ENCODE results near the gene PDXK.

Gene PDXK

DNA sequence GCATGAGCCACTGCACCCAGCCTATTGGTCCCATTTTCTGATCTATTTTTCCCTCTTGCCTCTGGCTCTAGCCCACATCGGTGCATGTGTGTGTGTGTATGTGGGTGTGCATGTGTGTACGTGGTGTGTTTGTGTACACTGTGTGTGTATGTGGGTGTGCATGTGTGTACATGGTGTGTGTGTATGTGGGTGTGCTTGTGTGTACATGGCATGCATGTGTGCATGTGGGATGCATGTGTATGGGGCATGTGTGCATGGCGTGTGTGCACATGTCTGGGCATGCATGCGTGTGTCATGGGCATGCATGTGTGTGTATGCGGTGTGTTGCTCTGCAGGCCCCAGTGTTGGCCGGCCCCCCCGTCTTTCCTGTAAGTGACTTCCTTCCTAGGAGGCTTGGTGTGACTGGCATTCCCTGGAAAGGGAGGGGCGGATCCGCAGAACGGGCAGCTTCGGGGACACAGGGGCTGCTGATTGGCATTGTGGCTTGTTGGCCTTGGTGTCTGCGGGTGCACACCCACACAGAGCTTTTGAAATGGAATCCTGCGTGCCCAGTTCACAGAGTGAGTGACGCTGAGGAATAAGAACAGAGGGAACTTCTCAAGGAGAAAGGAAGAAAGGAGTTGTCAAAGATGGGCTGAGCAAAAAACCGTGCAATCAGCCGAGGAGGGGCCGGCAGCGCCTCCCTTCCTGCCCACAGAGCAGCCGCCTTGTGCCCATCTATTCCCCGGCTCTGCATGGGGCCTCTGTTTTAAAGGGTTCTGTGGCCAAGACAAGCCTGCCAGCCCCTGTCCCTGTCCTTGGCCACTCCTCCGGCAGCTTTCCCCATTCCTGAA, 8.0 kb downstream of the PDXK start:
- no peak for DNase-seq

DNA sequence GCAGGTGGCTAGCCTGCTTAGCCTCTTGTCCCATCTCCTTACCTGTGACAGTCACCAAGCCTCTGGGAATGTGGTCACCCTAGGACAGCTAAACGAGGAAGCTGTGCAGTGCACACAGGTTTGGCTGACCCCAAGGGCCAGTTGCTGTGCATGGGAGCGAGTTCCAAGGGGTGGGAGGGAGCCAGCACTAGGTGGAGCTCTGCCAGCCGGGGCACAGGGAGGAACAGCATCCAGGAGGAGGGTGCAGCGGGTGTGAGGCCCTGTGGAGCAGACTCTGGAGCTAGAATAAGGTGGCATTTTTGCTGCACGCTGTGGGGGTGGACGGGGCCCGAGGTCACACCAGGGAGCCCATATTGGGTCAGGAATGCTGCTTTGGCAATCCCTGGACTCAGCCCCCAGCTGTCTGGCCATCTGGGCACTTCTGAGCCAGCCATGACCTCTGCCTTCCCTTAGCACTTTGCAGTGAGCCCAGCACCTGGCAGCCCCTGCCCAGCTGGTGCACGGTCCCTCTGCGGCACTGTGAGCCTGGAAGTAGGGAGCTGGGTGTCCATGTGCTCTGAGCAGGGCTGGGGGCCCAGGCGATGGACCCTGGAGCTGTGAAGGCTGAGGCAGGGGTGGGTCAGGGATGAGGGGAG, 8.7 kb downstream of the PDXK start:
- DNase-seq: peak; percentile 8

DNA sequence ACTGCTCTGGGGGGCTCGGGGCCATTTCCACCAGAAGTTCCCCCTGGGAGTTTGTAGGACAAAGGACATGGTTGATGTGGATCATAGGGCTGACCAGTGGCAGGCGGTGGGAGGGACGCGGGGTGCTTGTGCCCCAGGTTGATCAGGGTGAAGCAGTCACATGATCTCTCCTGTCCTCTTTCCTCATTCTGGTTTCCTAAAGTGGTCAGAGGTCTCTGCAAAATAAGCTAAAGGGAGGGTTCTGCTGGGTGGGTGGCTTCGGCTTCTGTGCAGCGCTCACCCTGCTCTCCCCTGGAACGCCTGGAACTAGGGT, 9.2 kb downstream of the PDXK start:
- no peak for DNase-seq

DNA sequence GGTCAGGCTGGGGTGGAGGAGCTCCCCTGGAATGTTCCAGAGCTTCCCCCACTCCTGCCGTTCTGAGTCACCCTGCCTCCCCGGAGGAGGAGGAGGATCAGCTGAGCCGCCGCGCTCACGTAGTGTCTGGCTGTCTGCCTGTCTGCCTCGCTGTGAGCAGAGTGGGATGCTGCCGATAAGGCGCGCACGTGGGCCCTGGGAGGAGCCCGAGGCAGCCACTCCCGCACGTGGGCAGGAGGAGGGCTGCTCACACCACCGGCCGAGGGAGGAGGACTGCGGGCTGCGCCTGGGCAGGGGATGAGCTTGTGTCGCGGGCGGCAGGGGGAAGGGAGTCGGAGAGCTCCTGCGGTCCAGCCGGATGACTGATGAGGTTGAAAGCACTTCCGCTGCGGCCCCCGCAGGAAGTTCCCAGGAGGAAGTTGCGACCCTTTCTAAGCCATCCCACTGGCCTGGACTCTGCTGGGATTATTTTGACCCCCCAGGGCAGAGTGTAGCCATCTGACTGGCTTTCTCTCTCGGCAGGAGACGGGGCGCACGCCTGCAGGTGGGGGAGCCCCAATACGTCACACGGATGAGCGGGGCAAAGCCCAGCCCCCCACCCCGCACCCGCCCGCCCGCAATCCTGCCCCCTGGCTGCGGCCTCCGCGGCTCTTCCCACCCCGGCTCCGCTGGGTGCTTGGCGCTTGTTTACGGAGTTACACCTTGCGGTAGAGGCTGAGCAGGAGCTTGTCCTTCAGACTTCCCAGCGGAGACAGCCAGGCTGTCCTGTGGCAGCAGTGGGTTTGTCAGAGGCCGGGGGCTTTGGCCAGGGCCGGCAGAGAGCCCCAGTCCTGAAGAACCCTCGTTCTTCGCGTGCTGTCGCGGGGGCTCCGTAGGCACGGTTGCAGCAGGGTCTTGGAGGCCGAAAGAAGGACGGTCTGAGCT, 9.8 kb downstream of the PDXK start:
- peak; percentile 53 for DNase-seq

DNA sequence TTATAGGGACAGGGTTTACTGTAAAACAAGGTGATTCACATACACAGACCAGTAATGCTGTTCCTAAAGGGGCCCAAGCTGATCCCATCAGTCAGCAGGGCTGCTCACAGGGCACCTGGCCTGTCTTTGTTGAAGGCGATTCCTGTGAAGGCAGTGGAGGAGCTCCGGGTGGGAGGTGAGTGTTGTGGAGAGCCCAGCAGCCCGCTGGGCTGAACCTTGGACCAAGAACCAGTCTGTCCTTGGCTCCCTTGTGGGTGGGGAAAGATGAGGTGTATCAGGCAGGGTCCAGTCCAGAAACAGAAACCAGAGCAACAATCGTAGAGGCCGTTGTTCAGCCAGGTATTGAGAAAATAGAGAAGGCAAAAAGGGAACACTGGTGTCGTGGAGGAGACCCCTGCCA, 12.5 kb downstream of the PDXK start:
- DNase-seq: no peak

DNA sequence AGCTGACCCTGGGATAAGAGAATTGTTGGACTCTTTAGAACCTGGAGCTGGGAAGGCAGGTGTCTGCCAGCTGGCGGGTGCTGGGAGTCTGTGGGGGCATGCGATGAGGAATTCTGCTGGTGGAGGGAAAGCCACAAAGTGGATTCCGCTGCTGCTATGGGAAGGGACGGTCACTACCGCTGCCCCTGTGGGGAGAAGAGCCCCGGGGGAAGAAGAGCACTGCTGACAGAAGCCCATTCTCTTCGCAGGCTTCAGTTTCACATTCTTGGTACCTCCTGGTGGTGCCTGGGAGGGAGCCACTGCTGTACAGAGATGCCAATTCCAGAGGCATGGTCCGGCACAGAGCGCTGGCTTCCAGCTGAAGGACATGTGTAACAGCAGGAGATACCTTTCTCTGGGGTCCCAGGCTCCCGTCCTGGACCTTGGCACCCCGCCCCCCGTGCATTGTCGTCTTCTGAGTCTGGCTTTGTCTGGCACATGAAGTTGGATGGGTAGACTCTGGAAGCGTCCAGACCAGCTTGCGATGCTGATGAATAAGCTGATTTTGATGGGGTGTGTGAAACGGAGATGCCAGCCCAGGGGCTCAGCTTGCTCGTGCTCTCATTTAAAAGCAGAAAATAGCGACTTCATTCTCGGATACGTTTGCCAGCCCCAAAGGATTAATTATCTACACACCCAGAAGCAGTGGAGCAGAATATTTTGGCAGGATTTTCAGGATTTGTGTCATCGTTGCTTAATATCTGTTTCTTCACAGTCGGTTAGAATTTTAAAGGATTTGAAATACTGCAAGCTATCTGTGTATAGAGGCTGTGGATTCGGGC, 13.2 kb downstream of the PDXK start:
- DNase-seq: no peak

DNA sequence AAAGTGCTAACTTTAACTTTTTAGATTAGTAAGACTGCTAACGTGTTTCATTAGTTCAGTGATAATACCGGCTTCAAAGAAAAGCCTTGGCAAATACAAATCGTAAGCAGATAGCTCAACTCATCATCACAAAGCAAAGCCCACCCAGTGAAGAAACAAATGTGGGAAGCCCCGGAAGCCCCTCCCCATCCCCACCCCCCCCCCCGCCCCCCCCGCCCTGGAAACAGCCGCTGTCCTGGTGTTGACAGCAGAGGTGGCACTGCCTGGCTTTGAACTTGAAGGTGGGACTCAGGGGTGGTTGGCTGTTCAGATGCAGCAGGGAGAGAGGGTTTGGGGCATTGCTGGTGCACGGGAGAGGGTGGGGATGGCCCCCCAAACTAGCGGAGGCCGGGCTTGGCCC, 14.1 kb downstream of the PDXK start:
- DNase-seq: no peak

DNA sequence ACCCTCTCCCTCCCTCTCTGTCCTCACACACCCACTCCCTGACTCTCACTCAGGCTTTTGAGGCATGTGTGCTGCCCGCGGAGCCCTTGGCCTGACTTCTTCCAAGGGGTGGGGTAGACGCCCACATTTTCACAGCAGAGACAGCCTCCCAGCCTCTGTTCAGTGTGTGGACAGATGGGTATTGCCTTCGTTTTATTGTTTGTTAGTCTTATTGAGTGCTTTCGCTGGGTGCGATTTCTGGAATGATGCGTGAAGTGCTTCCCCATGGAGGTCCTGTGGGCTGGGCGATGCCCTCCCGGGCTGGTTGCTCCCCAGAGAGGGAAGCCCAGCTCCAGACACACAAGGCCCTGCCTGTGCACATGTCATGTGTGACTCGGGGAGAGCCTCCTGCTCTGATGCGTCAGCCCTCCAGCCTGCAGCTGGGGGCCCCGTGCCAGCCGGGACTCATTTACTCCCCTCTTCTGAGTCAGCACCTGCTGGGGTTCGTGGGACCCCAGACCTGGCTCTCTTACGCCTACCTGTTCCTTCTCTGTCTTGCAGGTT, 14.7 kb downstream of the PDXK start:
- DNase-seq: no peak

DNA sequence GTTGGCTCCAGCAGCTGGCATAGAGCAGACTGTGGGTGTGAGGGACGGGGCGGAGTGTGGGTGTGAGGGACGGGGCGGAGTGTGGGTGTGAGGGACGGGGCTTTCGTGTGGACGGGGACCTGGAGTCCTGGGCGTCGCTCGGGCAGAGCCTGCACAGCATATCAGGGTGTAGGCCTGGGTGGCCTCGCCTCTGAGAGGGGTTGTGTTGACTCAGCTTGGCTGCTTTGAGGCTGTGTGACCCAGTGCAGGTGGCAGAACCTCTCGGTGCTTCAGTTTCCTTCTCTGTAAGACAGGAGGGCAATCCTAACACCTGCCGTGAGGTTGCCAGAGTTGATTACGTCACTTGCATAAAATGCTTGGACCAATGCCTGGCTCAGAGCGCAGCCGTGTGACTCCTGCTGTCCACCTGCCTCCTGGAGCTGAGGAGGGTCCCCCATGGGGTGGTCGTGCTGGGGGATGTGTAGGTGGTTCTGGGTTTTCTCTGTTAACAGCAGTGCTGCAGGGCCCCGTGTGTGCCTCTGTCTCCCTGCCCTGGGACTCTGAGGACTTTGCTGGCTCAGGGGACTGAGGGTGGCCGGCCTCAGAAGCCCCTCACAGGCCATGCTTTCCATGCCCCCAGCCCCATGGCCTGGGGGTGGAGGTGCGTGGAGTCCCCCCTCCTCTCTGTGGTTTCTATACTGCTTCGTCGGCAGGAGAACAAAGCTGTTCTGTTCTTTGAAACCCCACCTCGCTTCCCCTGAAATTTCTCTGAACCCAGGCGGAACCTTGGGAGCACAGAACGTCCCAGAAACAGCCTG, 15.4 kb downstream of the PDXK start:
- DNase-seq: no peak

DNA sequence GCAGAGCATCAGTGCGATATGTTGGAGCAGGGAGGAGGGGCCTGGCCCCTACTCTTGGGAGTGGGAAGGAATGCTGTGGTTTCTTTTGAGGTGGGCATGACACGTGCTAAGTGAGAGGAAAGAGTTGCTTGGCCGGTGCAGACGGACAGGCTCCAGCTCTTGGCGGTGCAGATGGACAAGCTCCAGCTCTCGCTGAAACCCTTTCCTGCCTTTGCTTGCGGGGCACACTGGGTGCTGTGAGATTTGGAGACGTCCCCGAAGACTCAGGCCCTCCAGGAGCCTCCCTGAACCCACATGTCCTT, 15.9 kb downstream of the PDXK start:
- DNase-seq: no peak

DNA sequence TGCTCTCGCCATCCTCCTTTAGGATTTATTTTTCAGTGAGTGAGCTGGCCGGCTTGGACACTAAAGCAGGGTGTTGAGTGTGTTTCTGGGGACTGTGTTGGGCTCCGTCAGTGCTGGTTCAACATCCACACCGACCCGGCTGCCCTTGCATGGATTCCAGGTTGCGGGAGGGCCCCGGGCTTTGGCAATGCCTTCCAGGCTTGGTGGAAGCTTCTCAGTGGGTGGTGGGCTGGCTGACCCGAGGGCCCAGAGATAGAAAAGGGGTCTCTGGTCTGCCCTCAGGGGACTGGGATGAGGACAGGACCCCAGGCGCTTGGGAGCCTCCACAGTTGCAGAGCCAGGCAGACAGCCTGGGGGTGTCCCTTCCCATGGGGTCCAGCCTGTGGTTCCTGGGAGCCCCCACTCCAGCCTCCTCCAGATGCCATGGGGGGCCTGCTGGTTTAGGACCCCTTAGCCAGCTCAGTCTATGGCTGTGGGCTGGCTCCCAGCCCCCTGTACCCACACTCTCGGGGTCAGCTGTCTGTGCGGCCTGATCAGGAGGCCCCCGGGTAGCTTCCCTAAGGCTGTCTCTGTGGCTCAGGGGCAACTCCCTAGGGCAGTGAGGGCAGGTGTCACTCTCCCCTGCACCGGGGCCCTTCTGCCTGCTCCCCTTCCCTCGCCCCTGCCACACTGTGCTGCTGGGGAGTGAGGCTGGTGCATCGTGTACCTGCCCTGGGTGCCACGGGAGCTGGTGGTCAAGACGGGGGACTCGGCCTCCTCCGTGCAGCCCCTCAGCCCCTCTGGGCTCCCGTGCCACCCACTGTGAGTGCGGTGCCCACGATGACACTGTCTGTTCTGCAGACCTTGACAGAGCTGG, 16.5 kb downstream of the PDXK start:
- DNase-seq: no peak

DNA sequence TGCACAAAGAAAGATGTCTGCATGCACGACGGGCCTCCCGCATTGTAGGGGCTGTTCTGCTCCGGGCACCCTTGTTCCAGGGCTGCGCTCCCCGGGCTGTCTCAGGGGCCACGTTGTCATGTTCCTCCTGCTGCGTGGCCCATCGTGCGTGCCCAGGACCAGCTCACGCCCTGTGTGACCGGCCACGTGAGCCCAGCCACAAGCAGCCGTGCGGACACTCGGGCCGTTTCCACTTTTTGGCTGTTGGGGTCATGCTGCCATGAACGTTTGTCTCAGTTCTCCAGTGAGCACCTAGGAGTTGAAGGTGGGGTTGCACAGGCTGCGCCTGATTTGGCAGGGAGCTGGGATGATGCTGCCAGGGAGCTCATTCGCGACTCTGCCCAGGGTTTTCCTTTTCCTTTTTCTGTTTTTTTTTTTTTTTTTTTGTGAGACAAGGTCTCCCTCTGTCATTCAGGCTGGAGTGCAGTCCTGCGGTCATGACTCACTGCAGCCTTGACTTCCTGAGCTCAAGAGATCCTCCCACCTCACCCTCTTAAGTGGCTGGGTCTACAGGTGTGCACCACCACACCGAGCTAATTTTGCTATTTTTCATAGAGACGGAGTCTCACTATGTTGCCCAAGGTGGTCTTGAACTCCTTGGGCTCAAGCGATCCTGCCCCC, 17.4 kb downstream of the PDXK start:
- DNase-seq: no peak

DNA sequence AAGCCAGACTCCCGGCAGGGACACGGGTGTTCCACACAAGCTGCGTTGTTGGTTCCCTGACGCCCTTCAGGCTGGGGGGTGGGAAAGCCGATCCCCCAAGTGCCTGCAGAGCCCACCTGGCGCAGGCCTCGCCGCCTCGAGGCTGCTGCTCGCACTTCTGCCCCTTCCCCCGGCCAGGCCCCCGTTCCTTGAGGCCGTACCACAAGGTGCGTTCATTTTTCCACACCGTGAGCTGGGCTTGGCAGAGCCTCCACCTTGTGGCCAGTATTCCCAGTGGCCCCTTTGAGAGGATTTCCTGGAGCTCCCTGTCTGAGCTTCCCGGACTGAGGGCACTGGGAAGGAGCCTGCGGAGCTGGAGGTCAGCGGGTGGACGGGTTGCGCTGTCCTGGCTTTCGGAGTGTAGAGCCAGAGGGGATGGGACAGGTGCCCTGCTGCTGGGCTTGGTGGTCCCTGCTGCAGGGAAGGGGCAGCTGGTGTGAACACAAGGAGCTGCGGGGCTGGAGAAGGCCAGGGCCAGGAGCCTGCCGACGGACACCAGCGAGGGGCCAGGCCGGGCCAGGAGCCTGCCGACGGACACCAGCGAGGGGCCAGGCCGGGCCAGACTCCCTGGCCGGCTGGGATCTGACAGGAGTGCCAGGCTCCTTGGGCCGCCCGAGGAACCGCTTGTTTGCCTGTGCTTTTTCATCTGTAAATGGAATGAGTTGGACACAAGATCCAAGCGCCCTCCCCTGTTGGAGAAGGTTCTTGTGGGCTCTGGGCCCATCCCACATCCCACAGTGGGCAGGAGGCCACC, 18.4 kb downstream of the PDXK start:
- no peak for DNase-seq

DNA sequence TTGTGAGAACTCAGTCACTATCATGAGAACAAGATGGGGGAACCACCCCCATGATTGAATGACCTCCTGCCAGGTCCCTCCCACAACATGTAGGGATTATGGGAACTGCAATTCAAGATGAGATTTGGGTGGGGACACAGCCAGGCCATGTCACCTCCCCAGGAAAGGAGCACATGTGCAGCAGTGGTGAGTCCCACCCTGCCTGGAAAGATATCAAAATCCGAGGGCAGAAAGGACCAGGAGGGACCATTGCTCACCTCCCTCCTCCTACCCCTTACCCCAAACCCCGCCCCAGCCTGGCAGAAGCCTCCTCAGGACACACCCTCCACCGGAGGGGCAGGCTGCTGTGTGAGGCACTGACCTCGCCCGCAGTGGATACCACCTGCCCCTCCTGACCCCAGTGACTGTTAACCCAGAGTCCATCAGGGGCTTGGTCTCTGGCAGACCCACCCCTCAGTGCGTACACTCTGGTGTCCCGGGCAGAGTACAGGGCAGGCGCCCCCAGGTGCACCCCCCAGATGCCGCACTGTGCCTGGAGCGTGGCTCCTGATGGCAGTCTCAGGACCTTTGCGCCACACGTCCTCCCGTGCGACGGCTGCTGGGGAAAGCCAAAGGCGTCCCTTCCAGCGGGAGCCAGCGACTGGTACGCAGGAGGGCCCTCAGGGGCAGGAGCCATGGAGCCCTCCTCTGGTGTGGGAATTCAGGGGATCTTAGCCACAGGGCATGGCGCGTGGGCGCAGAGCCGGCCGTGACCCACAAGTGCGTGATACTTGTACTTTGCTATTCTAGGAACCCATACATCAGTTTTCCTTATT, 20.9 kb downstream of the PDXK start:
- no peak for DNase-seq

DNA sequence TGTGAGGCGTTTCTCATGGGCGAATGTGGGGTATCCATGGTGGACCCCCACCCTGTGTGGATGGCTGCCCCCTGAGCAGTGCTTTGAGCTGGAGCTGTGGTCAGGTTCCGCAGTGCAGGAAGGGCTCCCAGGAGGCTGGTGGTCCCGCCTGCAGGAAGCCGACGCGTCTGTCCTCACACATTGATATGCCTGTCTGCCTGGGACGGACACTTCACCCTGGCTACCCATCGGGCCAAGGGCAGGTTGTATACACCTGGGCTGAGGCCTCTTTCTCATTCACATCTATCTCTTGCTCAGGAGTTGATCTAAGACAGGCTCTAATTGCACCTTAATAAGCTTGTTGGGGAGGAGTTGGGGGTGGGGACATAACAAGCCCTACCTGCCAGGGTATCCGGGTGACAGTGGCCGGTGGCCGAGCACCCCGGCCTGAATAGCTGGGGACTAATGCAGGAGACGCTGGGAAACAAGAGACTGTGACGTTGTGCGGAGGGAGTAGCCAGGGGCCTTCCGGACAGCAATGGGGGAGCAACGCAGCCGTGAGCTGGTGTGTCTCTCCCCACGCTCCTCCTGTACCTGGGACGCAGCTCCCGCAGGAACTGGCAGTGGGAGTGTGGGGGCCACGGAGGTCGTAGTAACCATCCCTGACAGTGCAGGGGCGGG, 21.7 kb downstream of the PDXK start:
- no peak for DNase-seq

DNA sequence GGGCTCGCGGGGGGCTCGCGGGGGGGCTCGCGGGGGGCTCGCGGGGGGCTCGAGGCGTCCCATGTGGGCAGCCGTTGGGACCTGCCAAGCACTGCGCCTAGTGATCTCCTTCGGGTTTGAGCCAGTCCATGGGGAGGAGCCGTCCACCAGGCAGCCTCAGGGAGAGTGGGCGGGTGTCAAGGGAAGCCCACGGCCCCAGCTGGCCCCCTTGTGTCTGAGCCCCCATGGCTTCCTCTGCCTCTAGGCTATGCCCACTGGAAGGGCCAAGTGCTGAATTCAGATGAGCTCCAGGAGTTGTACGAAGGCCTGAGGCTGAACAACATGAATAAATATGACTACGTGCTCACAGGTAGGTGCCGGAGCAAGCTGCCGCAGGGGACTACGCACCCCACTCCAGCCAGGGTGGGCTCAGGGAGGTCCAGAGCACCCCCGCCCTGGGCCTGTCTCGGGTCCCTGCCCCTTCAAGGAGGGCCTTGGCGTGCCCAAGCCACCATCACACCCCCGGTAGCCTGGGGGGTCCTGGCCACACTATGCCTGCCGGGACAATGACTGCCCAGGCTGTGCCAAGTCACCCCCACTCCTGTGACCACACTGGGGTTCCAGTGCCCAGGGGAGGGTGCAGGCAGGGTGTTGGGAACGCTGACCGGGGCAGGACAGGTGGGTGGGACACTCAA, 22.6 kb downstream of the PDXK start:
- no peak for DNase-seq

DNA sequence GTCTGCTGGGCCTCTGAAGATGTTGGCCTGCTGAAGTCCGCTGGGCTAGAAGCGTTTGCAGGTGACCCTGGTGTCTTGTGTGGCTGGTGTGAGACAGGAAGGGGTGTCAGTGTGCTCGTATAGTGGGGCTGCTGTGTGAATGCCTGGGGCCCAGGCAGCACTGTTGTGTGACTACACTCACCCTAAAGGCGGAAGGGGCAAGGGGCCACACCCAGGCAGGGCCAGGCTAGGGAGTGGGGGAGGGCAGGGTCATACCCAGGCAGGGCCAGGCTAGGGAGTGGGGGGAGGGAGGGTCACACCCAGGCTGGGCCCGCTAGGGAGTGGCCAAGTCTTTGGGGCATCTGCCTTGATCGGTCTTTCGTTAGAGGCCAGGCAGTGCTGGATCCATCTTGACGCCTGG, 25.0 kb downstream of the PDXK start:
- no peak for DNase-seq
